ENCODE results near the gene GABBR2. TPM values are rescaled to one million over a fixed set of nuclear protein-coding genes. Genes with fewer than 3 reads are reported as not detected.

Gene GABBR2
- total and polyA plus RNA-seq, 2 of the 8 experiments (the other 6 are each of a cell fraction or from before 2014, with no cell fraction given), result 0.50 to 1.2 TPM

- CTCF ChIA-PET (ENCODE audit: partially characterized antibody), result interaction anchor here (1.0 to 1.2 kb wide), 2 partner anchors 20 to 35 kb away, joined by 3 read pairs; no protein-coding TSS in a partner anchor
- H4K5ac ChIP-seq (ENCODE audit: insufficient read length, low read depth, low read length), result no peak overlapping the region
- H4K8ac ChIP-seq (ENCODE audit: extremely low read depth, insufficient read depth, low read length), result no peak overlapping the region
- FAIRE-seq, result no peak
- no peak overlapping the region for H3K27ac ChIP-seq (ENCODE audit: low read depth, low read length)
- TF ChIP-seq KDM4A (IDR thresholded peaks at IDR 0.05; ENCODE audit: low read depth, low read length, severe bottlenecking) (no peak), SUZ12 (IDR thresholded peaks at IDR 0.05; ENCODE audit: low read length) (no peak), RXRA (IDR thresholded peaks at IDR 0.05; ENCODE audit: insufficient read depth, low read depth, low read length) (no peak), EZH2 (IDR thresholded peaks at IDR 0.05; ENCODE audit: low read depth, low read length, severe bottlenecking) (no peak)
- no peak for DNase-seq (ENCODE audit: low read depth in 1 of 2, low spot score in 2 of 2)
- H3K56ac ChIP-seq (replicated peaks; ENCODE audit: insufficient read length, low read depth, low read length), result no peak overlapping the region
- H3K9me3 ChIP-seq (ENCODE audit: insufficient read depth in 2 of 2, low read depth in 1 of 2, low read length in 1 of 2), result peaks cover 0 to 4% of the 10 kb centered on the region in 2 experiments; a peak in 1 of 4 replicates
- H3K9ac ChIP-seq (replicated peaks in 1 of 4; ENCODE audit: extremely low read depth in 1 of 4, low read depth in 3 of 4, low read length in 3 of 4), result no peak overlapping the region
- H3K36me3 ChIP-seq (ENCODE audit: control insufficient read depth in 2 of 4, insufficient read depth in 4 of 4, low read length in 3 of 4), result no peaks in the 10 kb centered on the region
- no peak overlapping the region for H3K4me2 ChIP-seq (ENCODE audit: insufficient read depth in 1 of 2, low read depth in 2 of 2, low read length in 2 of 2)
- H3K4me1 ChIP-seq (replicated peaks in 1 of 4; ENCODE audit: control insufficient read depth in 3 of 4, insufficient read depth in 4 of 4, low read length in 3 of 4), result no peaks in the 10 kb centered on the region; a peak in 1 of 7 replicates
- no peaks in the 10 kb centered on the region for H3K27me3 ChIP-seq (replicated peaks in 1 of 4; ENCODE audit: control insufficient read depth in 3 of 4, extremely low read depth in 1 of 4, insufficient read depth in 3 of 4, low read length in 3 of 4)
- no peaks in the 10 kb centered on the region for H3K23me2 ChIP-seq (ENCODE audit: low read depth, low read length)
- no peaks in the 10 kb centered on the region for H4K20me1 ChIP-seq (replicated peaks in 1 of 2; ENCODE audit: control insufficient read depth in 1 of 2, insufficient read depth in 2 of 2, low read length in 2 of 2)
- POLR2A ChIA-PET (ENCODE audit: partially characterized antibody), result no interaction called here
- H3K23ac ChIP-seq (ENCODE audit: insufficient read length), result no peak overlapping the region
- H3K79me1 ChIP-seq (ENCODE audit: low read depth, low read length), result no peaks in the 10 kb centered on the region
- H3K18ac ChIP-seq (ENCODE audit: extremely low read depth, low read length), result no peak overlapping the region
- H2BK20ac ChIP-seq (ENCODE audit: low read length), result no peak overlapping the region
- no peaks in the 10 kb centered on the region for H3K79me2 ChIP-seq (ENCODE audit: control insufficient read depth in 1 of 2, insufficient read depth in 2 of 2, low read length in 2 of 2)
- 85% methylated on average over 6 of the region's 6 CpGs; no CpG with 5 or more reads in 1 of the 2 experiments for WGBS, 2 experiments (ENCODE audit: extremely low coverage in 1 of 2, insufficient coverage in 1 of 2, insufficient read length in 1 of 2, insufficient replicate concordance in 2 of 2, low coverage in 1 of 2, low lambda C conversion rate in 2 of 2, missing lambda C conversion rate in 1 of 2)
- no peak overlapping the region for H2BK12ac ChIP-seq (ENCODE audit: low read depth, low read length)
- H2BK15ac ChIP-seq (ENCODE audit: low read length), result no peak overlapping the region
- H3K4ac ChIP-seq (replicated peaks; ENCODE audit: insufficient read length, low read depth, low read length), result no peak overlapping the region
- no peak overlapping the region for H4K91ac ChIP-seq (replicated peaks; ENCODE audit: insufficient read length, low read length)
- no peak overlapping the region for H2BK5ac ChIP-seq (ENCODE audit: low read depth, low read length)
- H2BK120ac ChIP-seq (replicated peaks; ENCODE audit: low read depth, low read length), result no peak overlapping the region
- H2AFZ ChIP-seq (ENCODE audit: low read length), result no peak overlapping the region
- H3K14ac ChIP-seq (ENCODE audit: insufficient read length), result no peak overlapping the region
- no peak overlapping the region for H2AK5ac ChIP-seq (ENCODE audit: low read depth, low read length)
- no peak overlapping the region for H3K4me3 ChIP-seq (ENCODE audit: extremely low read depth in 1 of 4, insufficient read depth in 2 of 4, low read depth in 3 of 4, low read length in 4 of 4)
These were observed 350.7 kb downstream of the GABBR2 start for GRCh38 chr9:98357921-98358535.

All from H1 (cell line).